H7 (cell line): Measurements from ENCODE around the gene UFD1. TPM values are rescaled to one million over a fixed set of nuclear protein-coding genes. Genes with fewer than 3 reads are reported as not detected.

Experiments
- DNase-seq: peaks from one replicate; pipeline ENCODE4 v3.0.0; 2012
- H3K27me3 ChIP-seq: 2 replicates; pipeline ENCODE4 v1.6.0; 2011; ENCODE audit warnings: mild to moderate bottlenecking, low read length; ENCODE audit not compliant: control insufficient read depth, insufficient read depth
- H3K36me3 ChIP-seq: replicated peaks from 2 replicates; pipeline ENCODE4 v1.5.1; 2011; ENCODE audit warnings: low read length; ENCODE audit not compliant: control insufficient read depth, insufficient read depth
- H3K4me3 ChIP-seq: 2 replicates; pipeline ENCODE4 v1.5.1; 2011; ENCODE audit warnings: low read depth, mild to moderate bottlenecking, control low read depth, low read length, moderate library complexity; ENCODE audit not compliant: insufficient read depth
- total RNA-seq: library from RNA; depleted of rRNA; stranded (reverse); fragments of >200 nt; shearing (Covaris generic); gene quantifications from 2 replicates; pipeline ENCODE4 v1.2.3, GENCODE V29; 2014; rRNA removed

The UFD1 gene
- total RNA-seq: 48.6 and 61.3 TPM in 2 replicates

DNA sequence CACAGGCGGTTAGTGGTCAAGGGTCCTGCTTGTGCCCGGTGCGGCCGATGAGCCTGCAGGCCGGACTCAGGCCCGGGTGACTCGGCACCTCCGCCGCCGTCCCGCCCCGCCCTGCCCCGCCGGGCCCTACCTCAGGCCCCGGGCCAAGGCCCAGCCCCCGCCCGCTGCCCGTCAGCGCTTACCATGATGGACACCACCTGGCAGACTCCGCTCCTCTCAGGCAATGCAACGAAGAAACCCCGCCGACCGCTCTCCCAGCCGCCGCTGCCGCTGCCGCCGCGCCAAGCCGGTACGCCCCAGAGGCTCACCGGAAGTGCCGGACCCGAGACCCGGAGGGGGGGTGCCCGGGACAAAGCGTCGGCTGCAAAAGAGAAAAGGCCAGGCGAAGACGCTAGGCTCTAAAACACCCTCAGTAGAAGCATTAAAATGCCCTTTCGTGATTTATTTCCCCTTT is at the start of gene UFD1:
Gene UFD1 (minus strand): TSS at position 293 of the 454 bp plus-strand sequence. CDS start 108 bp downstream, at position 185.
- DNase-seq: peak; percentile 94
- H3K4me3 ChIP-seq: peak within 1 kb of the TSS; percentile 88
- no peaks in the 10 kb centered on the region for H3K27me3 ChIP-seq
- peaks cover 8% of the 10 kb centered on the region for H3K36me3 ChIP-seq

- no peaks in the 10 kb centered on the region for H3K36me3 ChIP-seq
- H3K4me3 ChIP-seq: no peak overlapping the region
- H3K27me3 ChIP-seq: peaks cover 25% of the 10 kb centered on the region
- no peak for DNase-seq
These were observed 48.9 kb upstream of the UFD1 start for GRCh38 chr22:19527861-19528417.

DNA sequence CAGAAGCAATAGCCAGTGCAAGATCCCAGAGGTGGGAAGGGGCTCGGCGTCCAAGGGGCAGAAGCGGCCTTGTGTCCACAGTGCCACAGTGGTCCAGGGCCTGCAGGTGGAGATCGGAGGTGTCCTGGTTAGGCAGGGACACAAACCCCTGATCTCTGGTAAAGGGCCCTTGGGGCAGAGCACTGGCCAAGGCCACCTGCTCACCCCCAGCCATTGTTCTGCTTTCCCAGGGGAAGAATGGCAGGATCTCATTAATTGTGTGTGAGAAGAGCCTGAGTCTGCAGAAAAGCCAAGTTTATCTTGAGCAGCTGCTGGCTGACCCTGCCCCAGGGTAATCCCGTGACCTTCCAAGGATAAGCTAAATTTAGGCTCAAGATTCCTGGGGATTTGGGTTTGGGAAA is 48.3 kb upstream of the UFD1 start:
- no peaks in the 10 kb centered on the region for H3K36me3 ChIP-seq
- H3K27me3 ChIP-seq: peaks cover 31% of the 10 kb centered on the region
- no peak overlapping the region for H3K4me3 ChIP-seq
- no peak for DNase-seq

DNA sequence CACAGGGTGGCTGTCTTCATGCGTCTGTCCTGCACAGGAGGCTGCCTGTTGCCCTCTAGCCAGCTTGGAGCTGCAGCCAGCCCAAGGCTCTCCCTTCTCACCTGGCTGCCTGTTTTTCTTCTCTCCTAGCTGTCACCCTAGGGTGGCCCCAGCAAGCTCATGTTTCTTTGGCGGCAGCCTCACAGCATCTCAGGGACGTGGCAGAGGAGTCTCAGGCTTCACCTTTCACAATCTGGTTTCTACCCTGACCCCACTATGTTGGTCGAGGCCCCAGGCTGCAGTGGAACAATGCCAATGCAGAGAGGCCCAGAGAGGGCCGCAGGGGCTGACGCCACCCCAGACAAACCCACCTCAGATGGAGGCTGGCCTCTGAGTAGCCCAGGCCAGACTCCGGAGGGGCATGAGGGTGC is 47.7 kb upstream of the UFD1 start:
- no peak overlapping the region for H3K4me3 ChIP-seq
- peaks cover 34% of the 10 kb centered on the region for H3K27me3 ChIP-seq
- no peak for DNase-seq
- H3K36me3 ChIP-seq: no peaks in the 10 kb centered on the region

DNA sequence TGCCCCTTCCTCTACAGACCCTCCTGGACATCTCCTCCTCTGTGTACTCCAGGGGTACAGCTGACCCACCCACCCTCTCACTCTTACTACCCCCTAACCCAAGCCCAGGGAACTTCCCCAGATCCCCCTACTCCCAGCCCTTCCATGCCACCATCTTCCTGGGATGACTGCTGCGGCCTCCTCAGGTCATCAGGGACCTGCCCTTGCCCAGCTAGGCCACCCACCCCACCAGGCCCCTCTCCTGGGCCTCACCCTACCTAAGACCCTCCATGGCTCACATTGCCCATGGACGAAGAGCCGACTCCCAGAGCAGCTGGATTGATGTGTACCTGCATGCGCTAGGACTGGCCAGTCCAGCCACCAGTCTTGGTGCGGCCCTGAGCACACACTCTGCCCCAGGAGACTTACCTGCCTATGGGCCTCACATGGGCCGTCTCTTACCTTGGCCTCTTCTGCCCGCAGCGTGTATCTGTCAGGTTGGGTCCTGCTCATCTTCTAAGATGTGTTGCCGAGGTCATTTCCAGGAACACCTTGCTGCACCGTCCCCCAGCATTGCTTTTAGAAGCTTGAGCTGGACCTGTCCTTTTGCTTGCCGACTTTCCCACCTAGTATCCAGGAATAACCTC is 47.2 kb upstream of the UFD1 start:
- H3K27me3 ChIP-seq: peaks cover 35% of the 10 kb centered on the region
- H3K4me3 ChIP-seq: no peak overlapping the region
- no peak for DNase-seq
- H3K36me3 ChIP-seq: no peaks in the 10 kb centered on the region; the same call in 1 of the 2 replicates

DNA sequence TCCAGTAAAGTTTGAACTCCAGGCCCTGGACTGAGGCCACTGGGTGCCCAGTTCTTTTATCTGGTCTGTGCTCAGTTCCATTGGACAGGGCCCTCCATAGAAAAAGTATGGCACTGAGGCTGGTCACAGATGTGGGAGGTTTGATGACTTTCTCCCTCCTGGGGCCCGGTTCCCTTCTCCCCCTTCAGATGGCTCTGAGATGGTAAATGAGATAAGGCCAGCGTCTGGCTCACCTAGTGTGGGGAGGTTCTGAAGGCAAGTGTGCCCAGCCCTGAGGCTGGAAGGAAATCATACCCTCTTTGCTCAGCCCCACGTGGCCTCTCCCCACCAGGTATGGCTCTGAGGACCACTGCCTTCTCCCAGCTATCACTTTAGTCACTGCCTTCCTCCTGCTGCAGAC is 46.7 kb upstream of the UFD1 start:
- H3K36me3 ChIP-seq: no peaks in the 10 kb centered on the region; the same call in 1 of the 2 replicates
- H3K4me3 ChIP-seq: no peak overlapping the region
- peaks cover 35% of the 10 kb centered on the region for H3K27me3 ChIP-seq
- no peak for DNase-seq

- H3K4me3 ChIP-seq: no peak overlapping the region
- H3K36me3 ChIP-seq: no peaks in the 10 kb centered on the region; the same call in 1 of the 2 replicates
- H3K27me3 ChIP-seq: peaks cover 35% of the 10 kb centered on the region
- no peak for DNase-seq
These were observed 46.2 kb upstream of the UFD1 start for GRCh38 chr22:19525116-19525660.

DNA sequence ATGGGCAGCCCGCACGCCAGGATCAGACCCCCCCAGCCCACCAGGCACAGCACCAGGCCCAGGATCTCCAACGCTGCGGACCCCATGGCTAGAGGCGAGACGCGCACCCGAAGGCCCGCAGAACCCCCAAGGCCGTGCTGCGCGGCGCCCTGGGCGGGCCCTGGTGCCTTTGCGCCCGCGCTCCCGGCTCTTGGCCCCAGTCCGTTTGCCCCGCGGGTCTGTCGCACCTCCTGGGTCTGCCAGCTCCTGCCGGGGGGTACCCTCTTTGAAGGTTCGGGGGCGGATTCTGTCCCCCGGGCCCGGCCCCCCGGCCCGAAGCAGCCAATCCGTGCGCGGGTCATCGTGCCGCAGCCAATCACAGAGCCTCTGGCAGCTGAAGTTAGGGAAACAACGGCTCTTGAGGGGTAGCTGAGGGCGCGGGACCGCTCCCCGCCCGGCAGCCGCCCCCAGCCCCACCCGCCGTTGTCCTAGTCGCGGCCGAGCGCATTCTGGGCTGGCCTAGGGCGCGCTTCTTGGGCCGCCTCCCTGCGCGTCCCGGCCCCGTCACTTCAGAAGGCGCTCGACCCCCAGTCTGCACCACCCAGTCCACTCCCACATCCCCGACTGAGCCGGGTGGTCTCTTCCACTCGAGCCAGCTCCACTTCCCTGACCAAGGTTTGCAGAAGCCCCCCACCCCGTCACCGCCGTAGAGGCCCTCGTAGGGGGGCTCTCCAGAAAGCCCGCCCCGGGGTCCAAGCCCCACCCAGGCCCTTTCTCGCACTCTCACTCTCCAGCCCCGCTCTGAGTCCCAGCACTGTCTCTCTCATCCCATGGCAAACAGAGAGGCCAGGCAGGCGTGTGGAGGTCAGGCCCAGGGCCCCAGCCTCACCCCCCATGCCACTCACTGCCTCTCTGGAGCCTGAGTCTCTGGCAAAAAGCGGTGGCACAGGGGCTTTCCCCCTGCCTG is 45.5 kb upstream of the UFD1 start, which contains the start of gene CLDN5:
Gene CLDN5 (minus strand): TSS at position 241 of the 946 bp plus-strand sequence. CDS start 155 bp downstream, at position 86.
- H3K4me3 ChIP-seq: peak within 1 kb of the TSS; percentile 53
- no peaks in the 10 kb centered on the region; the same call in 1 of the 2 replicates for H3K36me3 ChIP-seq
- H3K27me3 ChIP-seq: peaks cover 35% of the 10 kb centered on the region
- DNase-seq: peak; percentile 97

DNA sequence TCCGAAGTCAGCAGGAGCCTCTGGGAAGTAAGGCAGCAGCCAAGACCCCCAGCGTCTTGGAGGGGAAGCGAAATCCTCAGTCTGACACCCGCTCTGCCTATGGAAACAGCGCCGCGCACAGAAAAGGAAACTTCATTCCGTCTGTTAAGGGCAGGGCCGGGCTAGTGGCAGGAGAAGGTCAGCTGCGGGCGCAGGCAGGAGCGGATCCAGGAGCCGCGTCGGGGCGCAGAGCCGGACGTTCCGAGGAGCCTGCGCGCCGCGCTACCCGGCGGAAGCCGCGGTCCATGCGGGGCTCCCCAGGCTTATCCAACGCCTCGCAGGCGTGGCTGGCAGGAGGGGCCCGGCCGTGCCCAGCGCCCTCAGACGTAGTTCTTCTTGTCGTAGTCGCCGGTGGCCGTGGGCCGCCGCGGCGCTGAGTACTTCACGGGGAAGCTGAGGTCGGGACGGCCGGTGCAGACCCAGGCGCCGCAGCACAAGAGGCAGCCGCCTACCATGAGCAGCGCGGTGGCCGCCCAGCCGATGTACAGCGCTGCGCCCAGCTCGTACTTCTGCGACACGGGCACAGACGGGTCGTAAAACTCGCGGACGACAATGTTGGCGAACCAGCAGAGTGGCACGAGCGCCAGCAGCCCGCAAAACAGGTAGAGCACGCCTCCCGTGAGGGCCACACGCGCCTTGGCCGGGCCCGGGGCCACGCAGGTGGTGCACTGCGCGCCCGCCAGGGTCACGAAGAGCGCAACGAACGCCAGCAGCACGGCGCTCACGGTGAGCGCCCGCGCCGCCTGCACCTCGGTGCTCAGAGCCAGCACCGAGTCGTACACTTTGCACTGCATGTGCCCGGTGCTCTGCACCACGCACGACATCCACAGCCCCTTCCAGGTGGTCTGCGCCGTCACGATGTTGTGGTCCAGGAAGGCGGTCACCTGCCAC is 44.5 kb upstream of the UFD1 start:
- DNase-seq: peak; percentile 89
- Histone ChIP-seq H3K27me3 (peaks cover 35% of the 10 kb centered on the region), H3K36me3 (no peaks in the 10 kb centered on the region; the same call in 1 of the 2 replicates), H3K4me3 (peak overlapping the region; percentile 53)

GRCh38 chr22:19522881-19523239 is 43.9 kb upstream of the UFD1 start:
- Histone ChIP-seq H3K4me3 (peak overlapping the region; percentile 53; the same call in 1 of the 2 replicates), H3K27me3 (peaks cover 35% of the 10 kb centered on the region), H3K36me3 (no peaks in the 10 kb centered on the region; the same call in 1 of the 2 replicates)
- no peak for DNase-seq

DNA sequence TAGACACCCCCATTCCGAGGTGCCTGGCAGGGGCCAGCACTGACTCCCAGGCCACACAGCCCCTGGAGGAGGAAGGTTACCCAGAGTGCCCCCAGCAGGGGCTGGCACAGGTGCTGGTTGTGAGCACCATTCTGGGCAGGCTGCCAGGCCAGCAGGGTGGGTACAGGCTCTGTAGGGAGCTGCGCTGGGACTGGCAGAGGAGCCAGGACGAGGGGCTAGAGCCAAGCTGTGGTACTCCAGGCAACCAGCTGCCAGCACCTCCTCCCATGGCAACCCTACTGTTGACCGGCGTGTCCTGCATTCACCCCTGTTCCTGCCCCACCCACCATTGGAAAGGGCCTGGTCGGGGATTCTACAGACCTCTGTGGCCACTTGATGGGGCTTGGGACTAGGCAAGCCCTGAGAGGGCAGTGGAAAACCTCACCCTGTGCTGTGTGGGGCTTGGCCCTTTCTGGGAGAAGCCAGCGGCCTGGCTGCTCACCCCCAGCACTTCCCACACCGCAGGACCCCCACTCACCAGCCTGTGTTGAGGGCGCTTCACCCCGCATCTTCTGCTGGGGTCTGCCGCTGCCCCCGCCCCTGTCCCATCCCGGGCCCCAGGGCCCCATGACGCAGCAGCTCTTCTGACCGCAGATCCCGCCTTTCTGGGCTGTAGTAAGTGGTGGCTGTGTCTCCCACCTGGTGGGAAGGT is 43.3 kb upstream of the UFD1 start:
- DNase-seq: peak; percentile 73
- no peak overlapping the region for H3K4me3 ChIP-seq
- peaks cover 35% of the 10 kb centered on the region for H3K27me3 ChIP-seq

DNA sequence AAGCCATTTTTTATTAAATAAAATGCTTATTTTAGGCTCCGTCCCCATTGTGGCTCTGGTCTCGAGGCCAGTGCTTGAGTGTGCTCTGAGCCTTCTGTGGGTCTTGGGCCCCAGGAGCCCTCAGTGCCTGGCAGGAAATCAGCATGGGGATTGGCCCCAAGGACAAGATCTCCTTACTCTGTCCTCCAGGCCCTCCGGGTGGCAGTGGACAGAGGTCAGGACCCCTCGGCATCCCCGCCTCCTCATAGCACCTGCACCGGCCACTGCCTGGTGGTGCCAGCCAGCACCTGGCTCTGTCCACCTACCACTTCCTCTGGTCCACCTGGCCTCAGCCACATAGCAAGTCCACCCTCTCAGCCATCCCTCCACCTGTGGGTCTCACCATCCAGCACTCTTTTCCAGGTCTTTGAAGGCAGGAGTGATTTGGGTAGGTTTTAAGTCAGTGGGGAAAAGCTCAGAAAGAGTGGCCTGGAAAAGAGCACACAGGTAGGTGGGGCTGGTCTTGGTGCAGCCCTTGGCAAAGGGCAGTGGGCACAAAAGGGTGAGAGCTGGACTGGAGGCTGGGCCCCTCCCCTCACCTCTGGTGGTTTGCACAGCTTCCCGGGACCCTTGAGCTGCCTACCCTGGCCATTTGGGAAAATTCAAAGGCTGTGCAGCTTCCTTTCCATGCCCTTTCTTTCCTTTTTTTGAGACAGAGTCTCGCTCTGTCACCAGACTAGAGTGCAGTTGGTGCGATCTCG is 41.7 kb upstream of the UFD1 start:
- Histone ChIP-seq H3K36me3 (no peaks in the 10 kb centered on the region; the same call in none of the 2 replicates), H3K27me3 (peaks cover 34% of the 10 kb centered on the region), H3K4me3 (no peak overlapping the region)
- no peak for DNase-seq

More for the DNA sequence above, 43.3 kb upstream of the UFD1 start:
- no peaks in the 10 kb centered on the region; the same call in 1 of the 2 replicates for H3K36me3 ChIP-seq
